Measurements from ENCODE around the gene DECR2. TPM values are rescaled to one million over a fixed set of nuclear protein-coding genes. Genes with fewer than 3 reads are reported as not detected.

Gene DECR2
- total RNA-seq, 1 donor from 2014 or later = 21.5 TPM

GRCh38 chr16:396199-396598 is 5.5 kb upstream of the DECR2 start:
- Mint-ChIP-seq H3K27ac (peak overlapping the region; percentile 95), H3K9me3 (no peaks in the 10 kb centered on the region), H3K4me3 (peak overlapping the region; percentile 95), H3K36me3 (no peaks in the 10 kb centered on the region), H3K27me3 (no peaks in the 10 kb centered on the region), H3K4me1 (ENCODE audit: unreplicated experiment) (peaks cover 12% of the 10 kb centered on the region)
- no peak for DNase-seq (ENCODE audit: extremely low spot score, unreplicated experiment)
- TF ChIP-seq CTCF (conservative IDR thresholded peaks at IDR 0.05) = no peak

GRCh38 chr16:396605-397004 is 5.1 kb upstream of the DECR2 start:
- no peak for TF ChIP-seq CTCF (conservative IDR thresholded peaks at IDR 0.05)
- Mint-ChIP-seq H3K27me3 (no peaks in the 10 kb centered on the region), H3K36me3 (no peaks in the 10 kb centered on the region), H3K4me1 (ENCODE audit: unreplicated experiment) (peaks cover 12% of the 10 kb centered on the region), H3K9me3 (no peaks in the 10 kb centered on the region), H3K4me3 (peak overlapping the region; percentile 95), H3K27ac (peak overlapping the region; percentile 95)
- no peak for DNase-seq (ENCODE audit: extremely low spot score, unreplicated experiment)

GRCh38 chr16:397135-397661 is 4.5 kb upstream of the DECR2 start, which contains the start of gene NME4:
Gene NME4, plus strand, starts transcription at chr16:397199. Its CDS starts 24 bp downstream, at chr16:397223.
- no peaks in the 10 kb centered on the region for H3K9me3 Mint-ChIP-seq

GRCh38 chr16:397736-398332 is 3.9 kb upstream of the DECR2 start:
- Mint-ChIP-seq H3K27me3 (no peaks in the 10 kb centered on the region), H3K4me1 (ENCODE audit: unreplicated experiment) (peaks cover 12% of the 10 kb centered on the region), H3K27ac (peak overlapping the region; percentile 72), H3K4me3 (peak overlapping the region; percentile 80), H3K36me3 (no peaks in the 10 kb centered on the region), H3K9me3 (no peaks in the 10 kb centered on the region)
- DNase-seq (ENCODE audit: extremely low spot score, unreplicated experiment) = no peak
- peak; percentile 70 for TF ChIP-seq CTCF (conservative IDR thresholded peaks at IDR 0.05)

More at GRCh38 chr16:397135-397661, 4.5 kb upstream of the DECR2 start, which contains the start of gene NME4:
- Mint-ChIP-seq H3K4me3 (peak within 1 kb of the TSS; percentile 95), H3K4me1 (ENCODE audit: unreplicated experiment) (peaks cover 12% of the 10 kb centered on the region), H3K27ac (peak within 1 kb of the TSS; percentile 95), H3K27me3 (no peaks in the 10 kb centered on the region), H3K36me3 (no peaks in the 10 kb centered on the region)
- no peak for TF ChIP-seq CTCF (conservative IDR thresholded peaks at IDR 0.05)
- DNase-seq (ENCODE audit: extremely low spot score, unreplicated experiment) = no peak

GRCh38 chr16:398561-399339 is 2.9 kb upstream of the DECR2 start:
- Mint-ChIP-seq H3K4me3 (peak overlapping the region; percentile 80), H3K36me3 (no peaks in the 10 kb centered on the region), H3K27ac (peak overlapping the region; percentile 72), H3K27me3 (no peaks in the 10 kb centered on the region), H3K4me1 (ENCODE audit: unreplicated experiment) (peaks cover 12% of the 10 kb centered on the region), H3K9me3 (no peaks in the 10 kb centered on the region)
- no peak for DNase-seq (ENCODE audit: extremely low spot score, unreplicated experiment)
- TF ChIP-seq CTCF (conservative IDR thresholded peaks at IDR 0.05) = no peak
